Measurements from ENCODE around the gene ABTB2. TPM values are rescaled to one million over a fixed set of nuclear protein-coding genes. Genes with fewer than 3 reads are reported as not detected.

ABTB2 gene
- total and polyA plus RNA-seq, 2 of the 8 experiments (the other 6 are each of a cell fraction or from before 2014, with no cell fraction given): 7.7 to 10.2 TPM

DNA sequence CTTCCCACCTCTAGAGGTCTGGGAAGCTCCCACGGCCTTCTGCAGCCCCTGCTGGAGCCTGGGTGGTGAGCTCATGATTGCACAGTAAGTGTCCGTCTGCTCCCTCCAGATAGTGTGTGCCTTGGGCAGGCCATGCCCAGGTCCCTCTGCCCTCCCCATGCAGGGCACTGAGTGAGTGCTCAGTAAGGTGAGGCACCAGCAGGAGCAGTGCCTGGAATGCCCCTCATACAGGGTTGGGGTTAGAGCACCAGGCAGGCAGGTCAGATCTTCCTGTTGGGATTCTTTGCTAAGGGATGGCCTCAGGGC is 202.1 kb downstream of the ABTB2 start (continued):
- TF ChIP-seq, protein P1, sequence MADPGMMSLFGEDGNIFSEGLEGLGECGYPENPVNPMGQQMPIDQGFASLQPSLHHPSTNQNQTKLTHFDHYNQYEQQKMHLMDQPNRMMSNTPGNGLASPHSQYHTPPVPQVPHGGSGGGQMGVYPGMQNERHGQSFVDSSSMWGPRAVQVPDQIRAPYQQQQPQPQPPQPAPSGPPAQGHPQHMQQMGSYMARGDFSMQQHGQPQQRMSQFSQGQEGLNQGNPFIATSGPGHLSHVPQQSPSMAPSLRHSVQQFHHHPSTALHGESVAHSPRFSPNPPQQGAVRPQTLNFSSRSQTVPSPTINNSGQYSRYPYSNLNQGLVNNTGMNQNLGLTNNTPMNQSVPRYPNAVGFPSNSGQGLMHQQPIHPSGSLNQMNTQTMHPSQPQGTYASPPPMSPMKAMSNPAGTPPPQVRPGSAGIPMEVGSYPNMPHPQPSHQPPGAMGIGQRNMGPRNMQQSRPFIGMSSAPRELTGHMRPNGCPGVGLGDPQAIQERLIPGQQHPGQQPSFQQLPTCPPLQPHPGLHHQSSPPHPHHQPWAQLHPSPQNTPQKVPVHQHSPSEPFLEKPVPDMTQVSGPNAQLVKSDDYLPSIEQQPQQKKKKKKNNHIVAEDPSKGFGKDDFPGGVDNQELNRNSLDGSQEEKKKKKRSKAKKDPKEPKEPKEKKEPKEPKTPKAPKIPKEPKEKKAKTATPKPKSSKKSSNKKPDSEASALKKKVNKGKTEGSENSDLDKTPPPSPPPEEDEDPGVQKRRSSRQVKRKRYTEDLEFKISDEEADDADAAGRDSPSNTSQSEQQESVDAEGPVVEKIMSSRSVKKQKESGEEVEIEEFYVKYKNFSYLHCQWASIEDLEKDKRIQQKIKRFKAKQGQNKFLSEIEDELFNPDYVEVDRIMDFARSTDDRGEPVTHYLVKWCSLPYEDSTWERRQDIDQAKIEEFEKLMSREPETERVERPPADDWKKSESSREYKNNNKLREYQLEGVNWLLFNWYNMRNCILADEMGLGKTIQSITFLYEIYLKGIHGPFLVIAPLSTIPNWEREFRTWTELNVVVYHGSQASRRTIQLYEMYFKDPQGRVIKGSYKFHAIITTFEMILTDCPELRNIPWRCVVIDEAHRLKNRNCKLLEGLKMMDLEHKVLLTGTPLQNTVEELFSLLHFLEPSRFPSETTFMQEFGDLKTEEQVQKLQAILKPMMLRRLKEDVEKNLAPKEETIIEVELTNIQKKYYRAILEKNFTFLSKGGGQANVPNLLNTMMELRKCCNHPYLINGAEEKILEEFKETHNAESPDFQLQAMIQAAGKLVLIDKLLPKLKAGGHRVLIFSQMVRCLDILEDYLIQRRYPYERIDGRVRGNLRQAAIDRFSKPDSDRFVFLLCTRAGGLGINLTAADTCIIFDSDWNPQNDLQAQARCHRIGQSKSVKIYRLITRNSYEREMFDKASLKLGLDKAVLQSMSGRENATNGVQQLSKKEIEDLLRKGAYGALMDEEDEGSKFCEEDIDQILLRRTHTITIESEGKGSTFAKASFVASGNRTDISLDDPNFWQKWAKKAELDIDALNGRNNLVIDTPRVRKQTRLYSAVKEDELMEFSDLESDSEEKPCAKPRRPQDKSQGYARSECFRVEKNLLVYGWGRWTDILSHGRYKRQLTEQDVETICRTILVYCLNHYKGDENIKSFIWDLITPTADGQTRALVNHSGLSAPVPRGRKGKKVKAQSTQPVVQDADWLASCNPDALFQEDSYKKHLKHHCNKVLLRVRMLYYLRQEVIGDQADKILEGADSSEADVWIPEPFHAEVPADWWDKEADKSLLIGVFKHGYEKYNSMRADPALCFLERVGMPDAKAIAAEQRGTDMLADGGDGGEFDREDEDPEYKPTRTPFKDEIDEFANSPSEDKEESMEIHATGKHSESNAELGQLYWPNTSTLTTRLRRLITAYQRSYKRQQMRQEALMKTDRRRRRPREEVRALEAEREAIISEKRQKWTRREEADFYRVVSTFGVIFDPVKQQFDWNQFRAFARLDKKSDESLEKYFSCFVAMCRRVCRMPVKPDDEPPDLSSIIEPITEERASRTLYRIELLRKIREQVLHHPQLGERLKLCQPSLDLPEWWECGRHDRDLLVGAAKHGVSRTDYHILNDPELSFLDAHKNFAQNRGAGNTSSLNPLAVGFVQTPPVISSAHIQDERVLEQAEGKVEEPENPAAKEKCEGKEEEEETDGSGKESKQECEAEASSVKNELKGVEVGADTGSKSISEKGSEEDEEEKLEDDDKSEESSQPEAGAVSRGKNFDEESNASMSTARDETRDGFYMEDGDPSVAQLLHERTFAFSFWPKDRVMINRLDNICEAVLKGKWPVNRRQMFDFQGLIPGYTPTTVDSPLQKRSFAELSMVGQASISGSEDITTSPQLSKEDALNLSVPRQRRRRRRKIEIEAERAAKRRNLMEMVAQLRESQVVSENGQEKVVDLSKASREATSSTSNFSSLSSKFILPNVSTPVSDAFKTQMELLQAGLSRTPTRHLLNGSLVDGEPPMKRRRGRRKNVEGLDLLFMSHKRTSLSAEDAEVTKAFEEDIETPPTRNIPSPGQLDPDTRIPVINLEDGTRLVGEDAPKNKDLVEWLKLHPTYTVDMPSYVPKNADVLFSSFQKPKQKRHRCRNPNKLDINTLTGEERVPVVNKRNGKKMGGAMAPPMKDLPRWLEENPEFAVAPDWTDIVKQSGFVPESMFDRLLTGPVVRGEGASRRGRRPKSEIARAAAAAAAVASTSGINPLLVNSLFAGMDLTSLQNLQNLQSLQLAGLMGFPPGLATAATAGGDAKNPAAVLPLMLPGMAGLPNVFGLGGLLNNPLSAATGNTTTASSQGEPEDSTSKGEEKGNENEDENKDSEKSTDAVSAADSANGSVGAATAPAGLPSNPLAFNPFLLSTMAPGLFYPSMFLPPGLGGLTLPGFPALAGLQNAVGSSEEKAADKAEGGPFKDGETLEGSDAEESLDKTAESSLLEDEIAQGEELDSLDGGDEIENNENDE (IDR thresholded peaks at IDR 0.05; ENCODE audit: insufficient replicate concordance, low read length): no peak
- TF ChIP-seq, protein P2, sequence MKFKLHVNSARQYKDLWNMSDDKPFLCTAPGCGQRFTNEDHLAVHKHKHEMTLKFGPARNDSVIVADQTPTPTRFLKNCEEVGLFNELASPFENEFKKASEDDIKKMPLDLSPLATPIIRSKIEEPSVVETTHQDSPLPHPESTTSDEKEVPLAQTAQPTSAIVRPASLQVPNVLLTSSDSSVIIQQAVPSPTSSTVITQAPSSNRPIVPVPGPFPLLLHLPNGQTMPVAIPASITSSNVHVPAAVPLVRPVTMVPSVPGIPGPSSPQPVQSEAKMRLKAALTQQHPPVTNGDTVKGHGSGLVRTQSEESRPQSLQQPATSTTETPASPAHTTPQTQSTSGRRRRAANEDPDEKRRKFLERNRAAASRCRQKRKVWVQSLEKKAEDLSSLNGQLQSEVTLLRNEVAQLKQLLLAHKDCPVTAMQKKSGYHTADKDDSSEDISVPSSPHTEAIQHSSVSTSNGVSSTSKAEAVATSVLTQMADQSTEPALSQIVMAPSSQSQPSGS (IDR thresholded peaks at IDR 0.05; ENCODE audit: low read length): no peak
